GM18508 (cell line): ENCODE measurements around the gene ZBTB20.

Experiments used
- ATAC-seq: cut with Tn5 transposase; IDR thresholded peaks from one replicate; pipeline ENCODE4 v1.9.1; 2021; ENCODE audit warnings: moderate number of reproducible peaks; ENCODE audit not compliant: insufficient read depth, unreplicated experiment

Gene ZBTB20

DNA sequence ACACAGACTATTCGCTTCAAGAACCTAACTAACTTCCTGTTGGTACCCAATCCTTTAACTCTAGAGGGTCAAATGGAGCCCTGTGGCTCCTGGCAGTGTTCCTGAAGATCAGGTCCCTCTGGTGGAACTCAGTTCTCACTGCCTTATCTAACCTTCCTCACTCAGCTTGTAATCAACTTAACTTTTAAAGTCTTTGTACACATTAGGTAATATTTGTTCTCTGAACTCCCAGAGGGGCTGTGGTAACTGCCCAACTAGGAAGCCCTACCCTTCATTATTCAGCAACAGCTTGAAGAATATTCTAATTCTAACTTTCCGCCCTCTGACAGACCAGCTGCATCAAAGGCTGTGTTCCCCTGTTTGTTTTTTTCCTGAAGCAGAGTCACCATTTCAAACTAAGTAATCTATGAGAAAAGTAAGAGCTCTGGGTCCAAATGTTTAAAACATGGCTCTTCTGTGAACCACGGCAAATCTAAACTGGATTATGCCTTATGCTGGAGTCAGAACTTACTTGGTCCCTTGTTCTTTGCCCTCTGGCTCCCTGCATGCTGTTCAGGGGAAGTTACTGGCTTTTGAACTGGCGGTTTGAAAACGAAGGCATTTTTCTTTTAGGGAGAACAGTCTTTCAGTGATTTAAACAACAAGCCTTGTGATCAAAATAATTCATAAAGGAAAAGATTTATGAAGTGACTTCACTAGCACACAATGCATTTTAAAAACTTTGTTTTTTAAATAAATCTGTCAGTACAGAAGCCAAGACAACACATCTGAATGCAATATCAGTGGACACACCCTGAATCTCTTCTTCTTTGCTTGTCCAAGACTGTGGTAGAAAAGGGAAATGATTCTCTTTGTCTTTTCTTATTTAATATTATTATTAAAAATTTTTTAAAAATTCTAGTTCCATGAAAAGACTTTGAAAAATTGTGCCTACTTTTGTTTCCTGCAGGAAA is 487.7 kb downstream of the ZBTB20 start:
- ATAC-seq: no peak

DNA sequence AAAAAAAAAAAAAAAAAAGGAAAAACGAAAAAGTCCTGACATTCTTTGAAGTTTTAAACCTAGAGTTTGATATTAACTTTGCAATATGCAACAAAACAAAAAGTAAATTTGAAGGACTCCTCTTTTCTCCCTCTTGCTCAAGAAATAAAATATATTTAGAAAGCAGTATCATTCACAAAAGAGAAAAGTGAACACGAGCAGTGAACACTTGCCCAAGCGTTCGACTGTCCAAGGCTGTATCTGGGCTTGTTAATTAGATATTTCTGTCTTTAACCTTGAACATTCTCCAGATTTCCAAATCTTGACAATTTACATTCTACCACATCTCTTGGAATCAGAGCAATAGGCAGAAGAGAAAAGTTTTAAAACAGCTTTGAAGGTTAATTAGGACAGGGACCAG is 495.5 kb downstream of the ZBTB20 start:
- ATAC-seq: no peak

DNA sequence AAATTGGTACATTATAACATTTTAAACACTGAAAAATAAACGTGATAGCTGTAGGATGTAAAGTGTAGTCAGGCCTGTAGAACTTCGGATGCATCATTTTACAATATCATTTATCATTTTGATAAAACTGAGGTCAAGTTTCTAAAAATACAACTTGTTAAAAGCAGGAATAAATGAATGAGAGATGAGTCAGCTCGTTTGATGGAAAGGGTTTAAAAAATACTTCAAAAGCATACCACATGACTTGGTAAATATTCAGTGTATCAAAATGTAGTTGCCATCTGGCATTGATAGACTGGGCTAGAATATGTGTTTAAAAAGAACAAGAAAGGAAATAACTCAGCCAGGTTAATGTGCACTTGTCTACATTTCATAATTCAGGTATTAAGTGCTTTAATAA is 496.3 kb downstream of the ZBTB20 start:
- no peak for ATAC-seq

DNA sequence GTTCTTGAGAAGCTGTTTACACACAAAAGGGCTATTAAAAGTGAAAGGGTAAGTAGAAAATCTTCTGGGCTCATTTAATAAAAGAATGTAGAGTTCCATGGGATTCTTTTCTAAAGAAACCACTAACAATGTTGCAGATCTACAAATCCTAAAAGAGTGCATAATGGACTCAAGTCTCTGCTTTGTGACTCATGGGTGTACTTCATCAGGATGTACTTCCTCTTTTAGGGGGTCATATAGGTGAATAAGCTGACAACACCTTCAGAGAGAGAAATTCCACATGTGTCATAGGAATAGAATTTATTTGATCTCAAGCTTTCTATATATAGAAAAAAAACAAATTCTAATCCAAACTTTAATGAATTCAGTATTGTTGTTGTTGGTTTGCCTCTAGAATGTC is 497.8 kb downstream of the ZBTB20 start:
- no peak for ATAC-seq

DNA sequence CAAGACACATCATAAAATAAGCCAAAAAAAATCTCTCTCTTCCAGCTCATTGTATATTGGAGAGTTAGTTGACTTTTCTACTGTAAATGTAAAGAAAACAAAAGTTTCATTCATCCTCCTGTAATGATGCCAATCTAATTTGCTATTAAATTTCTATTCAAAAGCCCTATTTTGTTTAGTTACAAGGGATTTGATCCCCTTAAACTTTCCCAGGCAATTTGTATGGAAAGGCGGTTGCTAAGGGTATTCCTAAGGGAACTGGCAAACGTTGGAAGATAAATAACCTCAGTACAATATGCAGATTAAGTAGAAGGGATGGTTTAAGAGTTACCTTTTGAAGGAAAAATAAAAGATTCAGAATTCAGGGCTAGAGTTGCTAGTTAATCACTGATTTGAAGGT is 500.6 kb downstream of the ZBTB20 start:
- ATAC-seq: no peak

DNA sequence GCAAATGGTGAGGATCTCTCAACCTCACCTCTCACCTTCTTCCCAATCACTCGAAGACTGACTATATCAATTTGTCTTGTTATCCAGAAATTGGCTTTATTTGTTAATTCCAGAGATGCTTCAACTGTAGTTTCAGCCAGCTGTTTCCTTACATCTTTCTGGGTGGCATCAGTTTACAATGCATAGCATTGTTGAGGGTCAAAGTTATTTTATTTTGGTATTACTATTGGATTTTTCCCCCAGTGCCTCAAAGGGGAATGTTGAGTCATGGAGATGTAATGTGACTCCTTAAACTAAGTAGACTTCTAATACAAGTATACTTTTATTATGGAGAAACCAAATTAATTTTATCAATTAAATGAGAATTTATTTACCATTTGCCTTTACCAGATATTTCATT is 501.7 kb downstream of the ZBTB20 start:
- ATAC-seq: no peak

DNA sequence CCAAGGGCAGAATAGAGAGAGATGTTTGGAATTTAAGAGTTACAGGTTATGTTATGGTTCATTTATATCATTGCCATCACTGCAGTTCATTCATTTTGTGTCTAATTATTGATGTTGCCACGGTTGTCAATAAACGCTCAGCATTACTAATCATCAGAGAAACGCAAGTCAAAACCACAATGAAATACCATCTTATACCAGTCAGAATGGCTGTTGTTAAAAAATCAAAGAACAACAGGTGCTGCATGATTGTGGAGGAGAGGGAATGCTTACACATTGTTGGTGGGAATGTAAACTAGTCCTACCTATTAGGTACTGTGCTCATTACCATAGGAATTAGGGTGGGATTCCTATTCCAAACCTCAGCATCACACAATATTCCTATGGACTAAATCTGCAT is 502.7 kb downstream of the ZBTB20 start:
- no peak for ATAC-seq

DNA sequence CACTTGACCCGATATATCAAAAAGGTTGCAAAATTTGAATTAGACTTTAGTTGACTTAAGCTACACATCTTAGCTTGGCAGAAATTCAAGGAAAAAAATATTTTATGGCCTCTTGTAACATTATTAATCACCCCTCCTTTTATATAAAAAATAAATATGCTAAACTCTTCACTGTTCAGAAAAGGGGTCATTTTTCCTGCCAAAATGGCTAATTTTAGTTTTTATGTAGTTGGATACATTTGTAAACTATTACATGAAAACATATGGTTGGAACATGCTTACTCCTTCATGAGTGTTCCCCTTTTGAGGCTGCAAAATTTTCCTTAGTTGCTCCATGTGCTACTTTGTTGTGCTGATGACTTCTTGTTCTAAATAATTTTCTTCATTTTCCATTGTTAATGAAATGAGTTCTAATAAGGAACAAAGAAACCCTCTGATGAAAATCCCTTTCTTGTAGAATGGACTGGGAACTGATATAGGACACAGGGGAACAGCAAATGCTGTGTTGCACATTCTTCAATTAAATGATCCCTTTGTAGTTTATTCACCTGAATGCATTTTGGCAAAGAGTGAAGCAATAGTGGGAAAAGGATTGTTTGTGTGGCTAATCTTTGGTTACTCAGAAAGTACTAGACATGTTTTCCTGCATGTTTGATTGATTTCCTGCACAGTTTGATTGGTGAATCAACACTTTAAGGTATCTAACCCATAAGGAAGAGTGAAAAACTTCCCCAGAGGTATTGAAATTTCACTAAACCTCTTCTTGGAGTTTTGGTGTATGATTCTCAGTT is 503.9 kb downstream of the ZBTB20 start:
- ATAC-seq: no peak

DNA sequence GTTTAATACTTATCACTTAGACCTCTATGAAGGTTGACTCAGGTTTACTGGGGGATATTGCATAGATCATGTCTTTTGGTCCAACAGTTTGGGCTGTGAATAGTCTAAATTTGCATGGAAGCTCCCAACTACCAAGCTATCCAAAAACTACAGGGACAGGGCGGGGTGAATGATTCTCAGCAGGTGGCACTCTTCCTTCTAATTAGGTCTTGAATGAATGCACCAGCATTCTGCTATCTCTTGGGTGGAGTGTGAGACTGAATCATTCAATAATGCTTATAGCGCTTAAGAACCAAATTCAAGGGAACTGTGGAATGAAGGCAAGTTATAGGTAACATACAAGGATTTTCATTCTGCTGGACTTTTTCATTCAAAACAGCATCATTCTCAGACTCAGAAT is 507.0 kb downstream of the ZBTB20 start:
- no peak for ATAC-seq

DNA sequence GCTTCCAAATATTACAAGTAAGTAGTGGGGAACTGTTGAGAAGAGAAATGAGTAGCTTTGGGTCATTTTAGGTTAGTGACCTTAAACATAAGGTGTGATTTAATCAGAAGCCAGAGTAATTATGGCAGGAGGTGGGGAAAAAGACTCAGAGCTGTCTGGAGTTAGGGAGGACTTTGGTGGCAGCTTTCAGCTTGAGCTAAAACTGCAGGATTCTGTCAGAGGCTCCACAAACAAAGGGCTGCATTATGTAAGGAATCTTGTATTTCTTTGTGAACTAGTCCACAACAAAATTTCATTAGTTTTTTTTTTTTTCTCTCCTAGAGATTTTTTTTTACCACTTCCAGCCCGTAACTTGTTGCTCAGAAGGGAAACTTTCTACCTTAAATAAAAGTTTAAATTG is 507.9 kb downstream of the ZBTB20 start:
- ATAC-seq: no peak

DNA sequence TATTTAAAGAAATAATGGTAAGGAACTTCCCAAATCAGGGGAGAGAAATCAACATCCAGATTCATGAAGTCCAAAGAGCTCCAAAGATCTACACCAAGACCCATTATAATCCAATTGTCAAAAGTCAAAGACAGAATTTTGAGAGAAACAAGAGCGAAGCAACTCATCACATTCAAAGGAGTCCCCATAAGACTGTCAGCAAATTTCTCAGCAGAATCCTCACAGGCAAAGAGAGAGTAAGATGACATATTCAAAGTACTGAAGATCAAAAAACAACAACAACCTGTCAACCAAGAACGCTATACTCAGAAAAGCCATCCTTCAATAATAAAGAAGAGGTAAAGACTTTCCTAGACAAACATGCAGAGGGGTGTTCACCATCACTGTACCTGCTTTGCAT is 511.2 kb downstream of the ZBTB20 start:
- ATAC-seq: no peak

DNA sequence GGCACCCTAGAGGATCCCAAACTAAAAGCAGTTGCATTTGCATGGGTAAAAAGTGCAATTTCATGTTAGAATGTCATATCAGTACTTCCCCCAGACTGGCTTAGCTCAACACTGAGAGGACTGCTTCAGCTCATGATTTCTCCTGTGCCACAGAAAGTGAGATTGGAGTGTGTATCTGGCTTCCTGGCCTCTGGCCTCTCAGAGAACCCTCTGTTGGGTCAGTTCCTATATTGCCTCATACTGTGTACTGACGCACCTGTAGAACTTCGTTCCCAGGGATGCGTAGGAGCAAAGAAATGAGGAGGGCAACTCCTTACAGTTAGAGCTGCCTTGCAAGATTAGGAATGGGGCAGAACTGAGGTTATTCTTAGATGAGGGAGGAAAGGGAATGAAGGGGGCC is 512.5 kb downstream of the ZBTB20 start:
- ATAC-seq: no peak

DNA sequence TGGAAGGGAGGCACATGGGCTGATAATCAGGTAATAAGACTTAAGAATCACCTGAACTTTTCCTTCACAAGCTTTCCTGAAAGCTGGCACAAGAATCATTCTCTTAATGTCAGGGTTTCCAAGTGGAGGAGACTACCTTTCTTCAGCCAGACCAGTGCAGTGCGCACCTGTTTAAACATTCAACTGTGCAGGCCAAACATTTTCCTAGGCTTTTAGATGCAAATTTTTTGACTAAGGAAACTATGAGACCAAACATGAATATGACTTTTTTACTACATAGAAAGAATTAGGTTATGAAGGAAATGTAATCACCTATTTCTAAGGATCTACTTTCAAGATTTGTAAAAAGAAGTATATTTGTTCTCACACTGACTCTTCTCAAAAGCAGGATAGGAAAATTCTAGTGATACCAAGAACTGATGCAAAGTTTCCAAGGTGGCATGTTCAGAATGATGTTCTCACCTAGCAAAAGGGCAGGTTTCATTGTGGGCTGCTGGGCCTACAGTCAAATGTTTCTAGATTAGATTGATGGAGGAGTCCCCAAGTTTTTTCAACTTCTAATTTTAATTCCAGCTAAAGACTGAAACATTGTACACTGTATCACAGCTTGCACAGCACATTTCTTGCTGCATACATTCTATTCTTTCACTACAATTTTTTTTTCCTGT is 514.2 kb downstream of the ZBTB20 start:
- no peak for ATAC-seq

DNA sequence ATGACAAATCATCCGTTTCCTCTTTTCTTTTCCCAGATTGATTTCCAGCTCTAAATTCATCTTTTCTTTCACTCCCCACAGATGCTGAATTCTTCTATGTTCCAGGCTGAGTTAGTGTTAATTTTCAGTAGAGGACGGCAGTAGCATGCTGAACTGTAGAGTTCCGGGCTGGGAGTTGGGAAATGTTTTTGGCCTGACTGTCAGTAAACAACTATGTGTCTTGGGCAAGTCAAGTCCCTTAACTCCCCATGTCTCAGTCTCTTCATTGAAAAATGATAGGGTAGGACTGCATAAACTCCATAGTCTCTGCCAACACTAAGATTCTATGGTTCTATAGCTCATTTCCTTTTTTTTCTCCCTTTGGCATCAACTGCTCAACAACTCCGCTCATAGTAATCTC is 519.3 kb downstream of the ZBTB20 start:
- ATAC-seq: no peak

DNA sequence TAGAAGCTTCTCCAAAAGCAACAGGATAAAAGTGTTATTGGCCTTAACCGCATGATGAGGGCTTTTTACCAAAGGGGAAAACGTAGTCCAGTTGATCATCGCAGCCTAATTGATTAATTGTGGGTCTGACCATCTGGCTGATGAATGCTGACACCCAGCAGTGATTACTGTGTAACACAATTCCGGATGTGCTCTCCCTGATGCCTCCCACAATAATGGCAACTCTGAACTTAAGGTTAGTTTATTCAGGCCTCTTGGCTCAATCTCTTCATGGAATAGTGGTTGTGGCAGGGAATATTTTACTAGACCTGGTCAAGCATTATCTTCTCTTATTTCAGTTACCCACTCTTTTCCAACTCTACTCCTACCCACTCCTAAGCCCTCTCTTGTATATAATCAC is 520.3 kb downstream of the ZBTB20 start:
- ATAC-seq: no peak

DNA sequence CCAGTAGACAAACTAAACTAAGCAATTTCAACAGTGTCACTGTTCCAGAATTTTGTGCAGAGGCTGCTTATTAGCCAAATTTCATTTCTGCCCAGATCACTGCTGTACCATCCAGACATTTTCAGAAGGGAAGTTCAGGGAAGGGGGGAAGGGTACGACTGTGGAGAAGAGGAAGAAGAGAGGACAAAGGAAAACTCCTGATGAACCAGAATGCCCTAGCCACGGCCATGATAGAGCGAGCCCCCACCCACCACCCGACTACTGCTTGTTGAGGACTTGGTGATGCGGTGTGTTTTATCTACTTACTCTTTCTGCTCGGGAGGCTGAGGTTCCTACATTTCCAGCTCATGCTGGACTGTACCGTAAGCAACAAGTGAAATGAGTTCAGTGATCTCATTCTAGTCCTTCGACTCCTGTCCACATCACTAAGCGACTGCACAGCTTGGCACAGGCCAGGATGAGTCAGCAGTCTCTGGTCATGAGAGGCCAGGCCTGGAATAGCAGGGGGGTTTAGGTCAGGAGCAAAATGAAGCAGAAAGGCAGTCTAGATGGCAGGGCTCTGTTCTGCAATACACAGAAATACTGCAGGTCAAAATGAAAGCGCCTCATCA is 522.4 kb downstream of the ZBTB20 start:
- ATAC-seq: no peak

DNA sequence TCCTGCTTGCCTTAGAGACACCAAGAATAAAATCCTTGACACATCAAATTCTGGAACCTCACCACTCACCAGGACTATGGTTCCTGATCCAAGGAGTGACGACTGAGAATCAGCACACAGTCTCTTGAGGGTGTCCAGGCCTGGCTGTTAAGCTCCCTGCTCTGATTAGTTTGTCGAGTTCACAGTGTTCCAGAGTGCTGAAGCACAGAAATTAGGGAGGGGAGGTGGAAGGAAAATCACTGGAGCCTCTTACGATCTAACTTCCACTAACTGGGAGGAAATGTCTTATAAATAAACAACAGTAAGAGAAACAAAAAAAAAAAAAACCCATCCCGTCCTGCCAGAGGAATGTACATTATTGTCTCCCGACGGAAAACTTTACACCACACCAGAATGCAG is 523.0 kb downstream of the ZBTB20 start:
- no peak for ATAC-seq

DNA sequence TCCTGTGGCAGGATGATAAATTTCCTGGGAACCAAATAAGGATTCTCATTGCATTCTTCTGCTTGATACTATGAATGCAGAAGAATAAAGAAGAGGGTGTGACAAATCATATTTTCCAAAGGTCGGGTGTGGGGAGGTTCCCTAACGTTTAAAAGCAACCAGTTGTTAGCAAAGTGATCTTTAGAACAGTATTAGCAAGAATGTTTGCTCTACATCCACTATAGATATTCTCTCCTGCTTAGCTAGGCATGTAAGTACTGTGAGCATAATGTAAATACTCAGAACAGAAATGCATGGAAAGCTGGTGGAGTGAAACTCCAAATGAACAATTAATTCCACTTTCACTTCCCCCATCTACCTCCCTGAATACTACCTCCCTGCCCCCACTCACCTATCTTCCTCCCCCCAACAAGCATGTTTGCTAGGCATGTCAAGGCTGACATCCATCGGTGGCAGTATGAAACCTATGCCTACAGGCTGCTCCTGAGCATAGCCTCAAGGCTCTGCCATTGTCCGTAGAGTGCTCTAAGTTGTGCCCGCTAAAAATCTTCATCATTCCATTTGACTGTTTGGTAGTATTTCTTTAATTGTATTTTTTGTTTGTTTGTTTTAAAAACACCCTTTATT is 523.6 kb downstream of the ZBTB20 start:
- no peak for ATAC-seq

DNA sequence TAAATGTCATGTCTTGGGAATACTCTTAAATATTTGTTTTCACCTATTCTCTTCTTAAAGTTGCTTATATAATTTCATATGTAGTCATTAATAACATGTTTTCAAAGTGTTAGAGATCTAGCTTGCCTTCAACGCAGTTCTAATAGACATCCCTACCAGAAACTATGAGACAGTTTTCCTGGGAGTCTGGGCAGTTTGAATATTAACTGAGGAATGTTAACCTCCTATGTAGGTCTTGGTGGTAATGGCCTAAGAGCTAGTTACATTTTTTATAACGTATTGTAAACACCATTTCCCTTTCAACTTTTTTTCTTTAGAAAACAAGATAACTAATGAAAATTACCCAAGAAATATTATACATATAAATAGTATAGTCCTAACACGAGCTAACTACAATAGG is 525.1 kb downstream of the ZBTB20 start:
- ATAC-seq: no peak

DNA sequence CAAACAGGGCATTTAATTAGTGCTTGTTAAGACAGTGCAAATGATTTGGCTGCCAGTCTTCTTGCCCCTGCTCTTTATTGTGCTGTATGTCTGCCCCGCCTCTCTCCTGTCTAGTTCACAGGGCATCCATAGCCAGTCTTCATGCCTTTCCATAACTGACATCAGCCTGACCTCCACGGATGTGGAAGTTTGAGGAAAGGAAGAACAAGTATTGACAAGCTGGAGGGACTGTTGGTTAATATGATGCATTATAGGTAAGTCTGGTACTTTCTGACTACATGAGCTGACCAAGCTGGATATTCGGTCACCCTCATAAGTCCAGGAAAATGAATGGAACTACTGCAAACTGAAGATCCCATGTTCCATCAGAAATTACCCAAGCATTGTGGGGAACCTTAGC is 527.3 kb downstream of the ZBTB20 start:
- ATAC-seq: no peak
